HUDEP-2 (cell line): ENCODE data around the gene P2RX6.
A peak's percentile ranks its signal among the peaks of the same experiment; 100 is the strongest.

Experiments
- DNase-seq, 76 experiments: peaks; one replicate each; lab custom pipeline; 2025; ENCODE audit not compliant: unreplicated experiment in 76 of 76; lab: John Stamatoyannopoulos, UW

Gene P2RX6

DNA sequence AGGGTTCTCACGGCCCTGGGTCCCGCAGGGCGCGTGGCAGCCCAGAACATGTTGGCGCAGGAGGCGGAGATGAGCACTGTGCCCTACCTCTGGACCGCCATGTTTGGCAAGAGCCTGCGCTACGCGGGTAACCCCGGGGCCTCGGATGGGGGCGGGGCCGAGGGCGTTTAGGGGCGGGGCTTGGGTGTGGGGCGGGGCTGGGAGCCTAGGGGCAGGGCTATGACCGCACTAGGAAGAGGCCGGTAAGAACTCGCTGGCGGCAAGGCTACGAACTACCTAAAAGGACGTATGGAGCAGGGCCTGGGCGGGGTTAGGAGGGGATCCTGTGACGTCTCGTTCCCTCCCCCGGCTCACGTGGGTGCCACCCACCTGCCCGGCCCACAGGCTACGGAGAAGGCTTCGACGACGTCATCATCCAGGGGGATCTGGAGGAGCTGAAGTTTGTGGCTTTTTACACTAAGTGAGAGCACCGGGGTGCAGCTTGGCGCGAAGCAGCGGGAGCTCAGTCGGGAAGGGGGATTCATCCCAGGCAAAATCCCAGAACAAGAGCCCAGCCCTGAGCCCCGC, 35.6 kb upstream of the P2RX6 start:
- peak in 8 of 76 experiments; percentile 12 to 50 (median 34) for DNase-seq

- DNase-seq = no peak
Observed at GRCh38 chr22:20979940-20980453, 35.0 kb upstream of the P2RX6 start.

DNA sequence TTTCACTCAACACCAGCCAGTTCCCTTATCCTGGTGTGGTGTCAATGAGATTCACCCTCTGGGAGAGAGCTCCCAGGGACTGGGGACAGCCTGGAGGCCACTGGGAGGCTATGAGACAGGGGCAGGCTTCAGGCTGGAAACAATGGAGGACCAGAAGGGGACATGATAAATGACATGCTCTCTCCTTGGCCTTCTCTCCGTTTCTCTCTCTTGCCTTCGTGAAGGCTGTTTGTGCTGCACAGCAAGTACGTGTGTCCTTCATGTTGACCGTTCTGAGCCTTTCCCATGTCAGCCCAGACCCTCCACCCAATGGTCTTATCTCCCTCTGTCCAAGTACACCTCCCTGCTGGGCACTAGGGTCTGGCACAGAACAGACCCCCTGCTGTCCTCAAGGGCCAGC, 34.4 kb upstream of the P2RX6 start:
- no peak for DNase-seq

DNA sequence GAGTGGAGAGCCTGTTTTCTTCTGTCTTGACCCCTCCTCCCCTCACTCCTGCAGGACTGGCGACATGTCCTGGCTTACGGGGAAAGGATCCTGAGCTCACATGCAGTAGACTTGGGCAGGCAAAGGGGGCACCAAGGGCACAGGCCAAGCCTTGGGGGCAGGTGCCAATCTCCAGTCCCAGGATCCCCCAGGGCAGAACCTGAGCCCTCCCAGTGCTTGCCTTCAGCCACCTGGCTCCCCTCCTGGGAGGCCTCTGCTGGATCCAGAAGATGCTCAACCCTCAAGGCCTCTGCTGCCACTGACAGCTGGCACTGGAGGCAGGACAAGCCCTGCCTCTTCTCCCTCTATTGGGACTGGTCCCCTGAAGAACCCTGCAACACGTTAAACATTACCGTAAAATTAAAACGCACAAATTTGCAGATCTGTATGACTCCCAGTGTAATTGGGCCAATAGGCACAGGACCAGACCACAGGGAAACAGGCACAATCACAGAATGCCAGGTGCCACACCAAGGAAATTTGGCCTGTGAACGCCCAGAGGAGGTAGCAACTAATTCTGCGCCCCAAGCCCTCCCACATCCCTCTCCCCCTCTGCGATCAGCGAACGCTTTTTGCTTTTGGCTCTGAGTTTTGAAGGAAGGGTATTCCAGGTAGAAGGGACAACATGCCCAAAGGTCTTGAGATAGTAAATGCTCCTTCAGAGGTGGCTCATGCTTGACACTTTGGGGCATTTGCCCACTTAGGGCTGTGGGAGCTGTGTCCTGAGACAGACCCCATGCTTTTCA, 33.8 kb upstream of the P2RX6 start:
- DNase-seq = no peak

DNA sequence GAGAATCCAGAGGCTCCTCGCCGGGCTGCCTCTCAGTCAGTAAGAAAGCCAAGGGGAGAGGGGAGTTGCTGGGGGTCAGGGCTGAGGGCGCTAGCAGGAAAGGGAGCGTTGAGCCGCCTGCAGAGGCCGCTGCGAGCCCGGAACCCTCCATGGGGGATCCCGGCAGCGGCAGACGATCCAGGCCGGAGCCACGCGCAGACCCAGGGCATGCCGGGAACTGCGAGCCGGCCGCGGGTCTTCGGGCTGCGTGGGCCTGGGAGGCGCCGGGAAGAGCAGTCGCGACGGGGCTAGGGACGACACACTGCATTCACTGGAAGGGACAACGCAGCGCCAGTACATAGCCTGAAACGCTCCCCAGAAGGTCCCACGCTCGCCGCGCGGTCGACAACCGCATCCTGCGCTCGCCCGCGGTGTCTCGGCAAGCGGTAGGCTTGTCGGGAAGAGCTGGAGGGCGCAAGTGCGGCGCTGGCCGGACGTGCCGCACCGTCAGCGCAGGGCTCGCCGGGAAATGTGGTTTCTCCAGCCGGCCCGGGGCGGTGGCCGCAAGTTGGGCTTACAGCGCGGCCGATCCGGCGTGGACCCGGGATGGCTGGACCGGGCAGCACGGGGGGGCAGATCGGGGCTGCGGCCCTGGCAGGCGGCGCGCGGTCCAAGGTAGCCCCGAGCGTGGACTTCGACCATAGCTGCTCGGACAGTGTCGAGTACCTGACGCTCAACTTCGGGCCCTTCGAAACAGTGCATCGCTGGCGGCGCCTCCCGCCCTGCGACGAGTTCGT, 33.0 kb upstream of the P2RX6 start, which contains the start of gene LZTR1:
Gene LZTR1 (plus strand): TSS at position 511 of the 776 bp plus-strand sequence. CDS start 75 bp downstream, at position 586.
- DNase-seq = peak in 72 of 76 experiments; percentile 11 to 81 (median 62)

- DNase-seq = no peak
Observed at GRCh38 chr22:20982563-20982882, 32.4 kb upstream of the P2RX6 start.

- no peak for DNase-seq
Observed at GRCh38 chr22:20983081-20983771, 31.7 kb upstream of the P2RX6 start.

GRCh38 chr22:20985720-20986119, 29.2 kb upstream of the P2RX6 start:
- no peak for DNase-seq

GRCh38 chr22:20986365-20986764, 28.6 kb upstream of the P2RX6 start:
- no peak for DNase-seq

DNA sequence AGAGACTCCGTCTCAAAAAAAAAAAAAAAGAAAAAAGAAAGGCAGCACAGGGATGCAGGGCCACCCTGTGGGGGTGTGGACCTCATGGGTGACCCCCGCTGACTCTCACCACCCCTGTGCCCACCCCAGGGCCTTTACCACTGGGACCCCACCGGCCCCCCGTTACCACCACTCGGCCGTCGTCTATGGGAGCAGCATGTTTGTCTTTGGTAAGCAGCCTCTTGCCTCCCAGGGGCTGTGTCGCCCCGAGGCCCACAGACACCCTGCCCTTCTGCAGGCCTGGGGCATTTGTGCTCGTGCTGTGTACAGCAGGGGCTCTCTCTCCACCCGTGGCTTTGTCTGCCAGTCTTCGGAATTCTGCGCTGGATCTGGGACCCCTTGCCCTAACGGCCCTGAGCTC, 27.6 kb upstream of the P2RX6 start:
- no peak for DNase-seq

- DNase-seq = no peak
Observed at GRCh38 chr22:20988573-20989322, 26.2 kb upstream of the P2RX6 start.

DNA sequence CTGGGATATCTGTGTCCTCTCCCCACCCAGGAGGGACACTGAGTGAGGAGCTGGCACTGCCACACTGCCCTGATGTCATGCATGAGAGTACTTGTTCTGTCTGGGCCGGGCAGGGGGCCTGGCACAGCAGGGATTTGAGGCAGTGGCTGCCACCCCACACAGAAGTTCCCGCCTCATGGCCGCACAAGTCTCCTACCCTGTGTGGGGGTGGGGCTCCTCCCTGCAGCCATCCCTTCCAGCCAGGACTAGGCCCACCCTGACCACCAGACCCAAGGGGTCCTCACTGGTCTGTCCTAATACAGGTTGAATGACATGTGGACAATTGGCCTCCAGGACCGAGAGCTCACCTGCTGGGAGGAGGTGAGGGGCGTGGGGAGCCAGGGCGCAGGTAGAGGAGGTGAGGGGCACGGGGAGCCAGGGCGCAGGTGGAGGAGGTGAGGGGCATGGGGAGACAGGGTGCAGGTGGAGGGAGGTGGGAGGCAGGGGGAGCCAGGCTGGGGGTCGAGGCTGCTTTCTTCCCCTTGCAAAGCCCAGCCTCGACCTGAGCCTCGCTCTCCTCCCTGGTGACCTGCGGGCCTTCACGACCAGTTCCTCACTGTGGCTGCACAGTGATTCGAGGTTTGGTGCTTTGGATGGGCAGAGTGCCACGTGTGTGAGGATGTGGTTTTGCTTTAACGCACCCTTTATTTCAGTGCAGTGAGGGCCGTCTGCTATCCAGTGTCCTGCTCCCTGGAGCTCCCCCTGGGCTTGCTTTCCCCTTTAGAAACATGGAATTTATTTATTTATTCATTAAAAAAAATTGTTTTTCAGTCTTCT, 25.4 kb upstream of the P2RX6 start:
- no peak for DNase-seq

GRCh38 chr22:20990184-20991180, 24.5 kb upstream of the P2RX6 start:
- peak in 4 of 76 experiments; percentile 4 to 24 (median 12) for DNase-seq

DNA sequence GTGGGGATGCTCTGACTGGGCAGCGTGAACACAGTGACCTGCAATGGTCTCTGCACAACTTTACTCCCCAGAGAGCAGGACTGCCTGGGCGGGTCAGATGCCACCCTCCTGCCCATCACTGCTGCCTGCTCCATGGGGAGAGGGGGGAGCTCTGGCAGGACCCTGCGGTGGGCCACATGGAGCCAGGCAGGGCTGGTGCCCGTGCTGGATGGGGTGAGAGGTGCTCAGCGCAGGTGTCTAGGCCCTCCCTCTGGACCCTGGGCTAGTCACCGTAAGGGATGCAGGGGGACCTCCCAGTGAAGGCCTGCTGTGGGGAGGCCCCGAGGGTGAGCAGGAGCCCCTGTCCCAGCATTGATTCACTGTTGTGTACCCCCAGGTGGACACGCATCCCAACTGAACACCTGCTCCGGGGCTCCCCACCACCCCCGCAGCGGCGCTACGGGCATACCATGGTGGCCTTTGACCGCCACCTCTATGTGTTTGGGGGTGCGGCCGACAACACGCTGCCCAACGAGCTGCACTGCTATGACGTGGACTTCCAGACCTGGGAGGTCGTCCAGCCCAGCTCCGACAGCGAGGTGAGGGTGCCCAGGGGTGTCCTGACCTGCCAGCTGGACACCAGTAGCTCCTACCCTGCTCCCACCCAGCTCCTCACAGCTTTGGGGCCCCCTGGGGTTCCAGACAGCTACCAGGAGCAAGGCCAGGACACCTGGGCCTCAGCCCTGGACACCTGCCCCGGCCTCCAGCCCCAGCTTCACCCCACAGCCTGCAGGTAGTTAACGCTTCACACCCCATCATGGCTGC, 23.5 kb upstream of the P2RX6 start:
- DNase-seq = no peak

- DNase-seq = no peak
Observed at GRCh38 chr22:20992056-20992442, 22.9 kb upstream of the P2RX6 start.

GRCh38 chr22:20992456-20993303, 22.3 kb upstream of the P2RX6 start:
- DNase-seq = no peak
